GM12874 (cell line): ENCODE data around the gene MAN1C1.
A peak's percentile ranks its signal among the peaks of the same experiment; 100 is the strongest.

Experiments
- TF ChIP-seq, protein P1 (sequence below): IDR thresholded peaks from 2 replicates; pipeline ENCODE4 v1.5.1; 2011; ENCODE audit warnings: low read depth, mild to moderate bottlenecking, control low read depth, low read length, moderate library complexity; ENCODE audit not compliant: insufficient read depth

MAN1C1 gene

DNA sequence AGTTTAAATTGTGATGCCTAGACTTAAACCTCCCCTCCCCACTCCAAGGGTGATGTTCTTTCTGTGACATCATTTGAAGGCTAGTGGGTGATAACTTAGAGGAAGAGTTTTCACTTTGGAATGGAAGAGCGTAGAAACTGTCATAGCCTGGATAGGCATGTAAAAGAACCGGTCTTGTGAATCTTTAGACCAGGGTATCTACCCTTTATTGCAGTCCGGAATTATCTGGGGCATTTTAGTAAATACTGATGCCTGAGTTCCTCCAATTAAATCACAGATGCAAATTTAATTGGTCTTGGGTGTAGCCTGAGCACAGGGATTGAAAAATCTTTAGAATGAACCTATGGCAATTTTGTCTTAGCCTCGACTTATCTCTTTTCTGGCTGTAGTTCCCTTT is 24.7 kb downstream of the MAN1C1 start:
- TF ChIP-seq, protein P1, sequence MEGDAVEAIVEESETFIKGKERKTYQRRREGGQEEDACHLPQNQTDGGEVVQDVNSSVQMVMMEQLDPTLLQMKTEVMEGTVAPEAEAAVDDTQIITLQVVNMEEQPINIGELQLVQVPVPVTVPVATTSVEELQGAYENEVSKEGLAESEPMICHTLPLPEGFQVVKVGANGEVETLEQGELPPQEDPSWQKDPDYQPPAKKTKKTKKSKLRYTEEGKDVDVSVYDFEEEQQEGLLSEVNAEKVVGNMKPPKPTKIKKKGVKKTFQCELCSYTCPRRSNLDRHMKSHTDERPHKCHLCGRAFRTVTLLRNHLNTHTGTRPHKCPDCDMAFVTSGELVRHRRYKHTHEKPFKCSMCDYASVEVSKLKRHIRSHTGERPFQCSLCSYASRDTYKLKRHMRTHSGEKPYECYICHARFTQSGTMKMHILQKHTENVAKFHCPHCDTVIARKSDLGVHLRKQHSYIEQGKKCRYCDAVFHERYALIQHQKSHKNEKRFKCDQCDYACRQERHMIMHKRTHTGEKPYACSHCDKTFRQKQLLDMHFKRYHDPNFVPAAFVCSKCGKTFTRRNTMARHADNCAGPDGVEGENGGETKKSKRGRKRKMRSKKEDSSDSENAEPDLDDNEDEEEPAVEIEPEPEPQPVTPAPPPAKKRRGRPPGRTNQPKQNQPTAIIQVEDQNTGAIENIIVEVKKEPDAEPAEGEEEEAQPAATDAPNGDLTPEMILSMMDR, result no peak

DNA sequence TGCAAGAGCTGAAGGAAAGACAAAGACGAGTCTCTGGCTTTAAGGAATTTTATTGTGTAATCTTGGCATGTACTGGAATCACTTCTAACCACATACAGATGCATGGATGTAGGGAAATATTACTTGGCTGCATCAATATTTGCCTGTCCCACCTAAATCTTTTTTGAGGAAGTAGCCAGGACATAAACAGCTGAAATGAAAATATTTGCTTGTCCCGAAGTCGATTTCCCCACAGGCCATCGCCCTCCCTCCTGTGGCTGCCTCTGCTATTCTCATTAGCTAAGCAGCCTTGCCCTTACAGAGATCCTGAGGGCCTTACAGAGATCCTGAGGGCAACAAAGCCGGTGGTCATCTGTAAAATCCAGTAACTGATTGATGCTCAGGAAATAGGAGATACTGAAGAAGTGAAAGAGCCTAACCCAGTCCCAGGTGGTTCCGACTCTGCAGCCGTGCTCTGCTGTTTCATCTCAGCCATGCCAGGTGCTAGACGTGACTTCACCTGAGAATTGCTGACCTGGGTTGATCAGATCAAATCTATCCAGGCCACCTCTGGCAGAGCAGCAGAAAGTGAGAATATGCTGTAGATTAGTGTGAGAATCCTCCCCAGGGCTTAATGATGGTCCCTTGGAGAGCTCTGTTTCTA is 25.5 kb downstream of the MAN1C1 start:
- TF ChIP-seq, protein P1, result no peak

DNA sequence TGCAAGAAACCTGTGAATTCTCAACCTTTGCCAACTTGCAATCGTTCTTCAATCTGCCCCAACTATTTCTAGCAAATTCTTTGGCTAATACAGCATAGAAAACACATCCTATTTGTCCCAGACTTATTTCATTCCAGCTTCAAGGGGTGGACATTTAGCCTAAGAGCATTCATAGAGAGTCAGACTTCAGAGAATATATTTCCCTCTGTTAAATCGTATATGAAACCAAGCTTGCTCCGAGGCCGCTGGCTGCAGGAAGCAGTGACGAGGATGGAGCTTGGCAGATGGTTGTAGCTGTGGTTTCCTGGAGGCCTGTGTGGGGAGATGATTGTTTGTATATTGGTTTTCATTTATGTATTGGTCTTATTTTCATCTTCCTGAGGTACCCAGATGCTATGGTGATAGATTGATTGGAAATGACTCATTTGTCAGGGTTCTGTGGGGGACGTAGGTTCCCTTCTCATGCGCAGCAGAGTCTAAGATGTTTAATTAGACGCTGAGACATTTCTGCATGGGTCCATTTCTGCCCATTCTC is 26.1 kb downstream of the MAN1C1 start:
- TF ChIP-seq, protein P1, result no peak

DNA sequence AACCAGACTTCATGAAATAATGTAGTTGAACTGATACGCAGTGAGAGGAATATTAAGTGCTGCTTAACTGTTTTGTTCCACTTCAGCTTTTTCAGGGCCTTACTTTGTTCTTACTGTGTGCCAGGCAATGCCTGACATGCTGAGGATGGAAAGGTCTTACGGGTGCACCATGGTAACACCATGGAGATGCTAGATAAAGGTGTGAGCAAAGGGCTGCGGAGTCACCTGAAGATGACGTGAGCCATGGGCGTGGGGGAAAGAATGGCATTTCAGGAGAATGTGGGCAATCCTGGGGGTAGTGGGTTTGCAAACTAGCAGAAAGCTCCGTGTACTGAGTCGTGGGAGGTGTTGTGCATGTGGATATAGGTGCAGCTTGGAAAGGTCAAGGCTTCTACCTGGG is 27.3 kb downstream of the MAN1C1 start:
- TF ChIP-seq, protein P1, result no peak

DNA sequence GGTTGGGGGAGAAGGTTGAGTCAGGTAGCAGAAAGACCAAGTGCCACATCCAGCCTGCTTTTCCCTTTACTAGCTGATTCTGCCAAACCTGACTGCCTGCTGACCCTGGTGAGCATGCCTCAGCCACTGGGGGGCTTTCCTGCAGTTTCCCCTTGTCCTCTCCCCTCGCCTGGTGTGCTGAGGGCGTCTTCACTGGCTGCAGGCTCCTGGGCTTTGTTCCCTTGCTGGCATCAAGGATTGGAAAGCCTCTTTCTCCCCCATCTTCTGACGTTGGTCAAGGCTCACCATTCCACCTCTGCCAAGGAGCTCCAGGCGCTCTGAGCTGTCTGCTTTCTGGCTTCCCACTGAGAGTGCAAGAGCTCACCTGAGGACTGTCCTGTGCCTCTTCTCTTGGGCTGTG is 28.4 kb downstream of the MAN1C1 start:
- TF ChIP-seq, protein P1, result 0 out of 2 replicates have a peak, but pooled peaks have one; percentile 3

DNA sequence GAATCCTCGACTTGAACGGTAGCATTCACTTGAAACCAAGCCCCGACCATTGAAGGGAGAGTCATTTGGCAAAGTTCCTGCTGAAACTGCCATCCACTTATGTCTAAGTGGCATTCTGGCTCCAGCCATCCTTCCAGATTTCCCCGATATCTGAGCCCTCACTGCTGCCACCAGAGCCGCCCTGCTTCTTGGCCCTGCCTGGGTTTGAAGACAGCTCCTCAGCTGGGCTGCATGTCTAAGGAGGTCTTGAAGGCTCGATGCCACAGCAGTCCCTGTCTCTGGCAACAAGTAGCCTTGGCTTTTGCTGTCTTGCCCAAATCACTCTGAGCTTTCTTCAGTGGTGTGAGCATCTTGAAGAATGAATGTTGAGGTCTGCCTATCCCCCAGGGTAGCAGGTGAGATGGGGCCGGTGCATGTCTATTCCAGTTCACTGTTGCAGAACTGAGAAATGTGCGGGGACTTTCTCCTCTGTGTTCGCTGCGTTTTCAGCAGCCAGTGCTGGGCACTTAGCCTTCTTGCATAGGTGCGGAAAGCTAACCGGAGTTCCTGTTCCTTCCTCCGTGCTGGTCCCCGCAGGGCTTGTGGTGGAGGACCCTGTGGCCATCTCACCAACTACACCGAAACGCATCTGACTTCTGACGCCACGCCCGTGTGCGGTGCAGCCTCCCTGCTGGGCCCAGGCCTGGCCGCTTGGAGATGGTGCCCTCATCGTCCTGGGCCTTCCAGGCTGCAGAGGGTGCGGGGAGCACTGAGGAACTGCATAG is 29.2 kb downstream of the MAN1C1 start:
- TF ChIP-seq, protein P1, result no peak

DNA sequence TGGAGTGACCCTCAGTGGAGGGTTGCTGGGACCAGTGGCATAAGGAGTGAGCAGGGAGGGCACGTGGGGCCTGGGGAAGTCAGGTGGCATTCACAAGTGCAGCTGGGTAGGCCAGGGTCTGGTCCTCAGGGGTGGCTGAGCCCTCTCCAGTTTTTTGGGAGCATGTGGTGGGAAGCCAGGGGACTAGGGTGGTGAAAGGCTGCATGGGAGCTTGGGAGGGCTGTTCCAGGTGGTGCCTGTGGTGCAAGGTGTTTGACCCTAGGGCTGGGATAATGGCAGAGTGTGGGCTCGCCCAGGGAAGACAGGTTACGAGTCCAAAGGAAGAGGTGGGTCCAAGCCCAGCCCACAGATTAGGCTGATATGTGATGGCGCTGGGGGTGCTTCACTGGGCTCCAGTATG is 30.5 kb downstream of the MAN1C1 start:
- TF ChIP-seq, protein P1, result no peak
